IMR-90 (cell line): ENCODE measurements around the gene COL23A1. TPM values are rescaled to one million over a fixed set of nuclear protein-coding genes. Genes with fewer than 3 reads are reported as not detected.
"Not testable (repeated sequence)": the region's sequence is repeated elsewhere in the genome, so short reads cannot be mapped to it uniquely, and the experiment has no call there.

ENCODE experiments used
- ATAC-seq: fragments of 200-7000 bp; cut with Tn5 transposase; 2 replicates; pipeline ENCODE4 v1.9.1; 2020; ENCODE audit warnings: low read depth, mild to moderate bottlenecking, moderate library complexity
- BruUV-seq: library from RNA; stranded (reverse); fragments of 400-500 nt; replicated peaks from 2 replicates; lab custom pipeline; 2021; lab: Mats Ljungman, UMichigan
- CTCF ChIA-PET: fragments of 300-600 bp; formaldehyde crosslinking; extraction: SDS; loops from one replicate; lab custom pipeline; 2021; ENCODE audit warnings: antibody characterized with exemption; lab: Yijun Ruan, JAX
- POLR2A ChIA-PET: fragments of 300-600 bp; sonication (Branson Sonifier 250); formaldehyde crosslinking; loops from one replicate; lab custom pipeline; 2022; ENCODE audit warnings: antibody characterized with exemption; ENCODE audit not compliant: unreplicated experiment; lab: Charles Lee
- DNase-seq: peaks from one replicate; pipeline ENCODE4 v3.0.0; 2013
- H2AFZ ChIP-seq: replicated peaks from 2 replicates; pipeline ENCODE3; 2013; ENCODE audit warnings: low read length, mild to moderate bottlenecking; ENCODE audit not compliant: poor library complexity
- H2AK5ac ChIP-seq: 2 replicates; pipeline ENCODE4 v1.6.1; 2013; ENCODE audit warnings: low read depth, low read length, inconsistent platforms
- H2AK9ac ChIP-seq: replicated peaks from 2 replicates; pipeline ENCODE3; 2013; ENCODE audit warnings: mild to moderate bottlenecking, low read depth, low read length, moderate library complexity; ENCODE audit not compliant: poor library complexity
- H2BK120ac ChIP-seq: 2 replicates; pipeline ENCODE4 v1.6.1; 2013; ENCODE audit warnings: low read depth, low read length, inconsistent platforms
- H2BK15ac ChIP-seq: 3 replicates; pipeline ENCODE4 v1.6.1; 2013; ENCODE audit warnings: low read depth, low read length, inconsistent platforms
- H2BK20ac ChIP-seq: 2 replicates; pipeline ENCODE4 v1.6.1; 2013; ENCODE audit warnings: low read depth, mild to moderate bottlenecking, inconsistent platforms, low read length, moderate library complexity
- H2BK5ac ChIP-seq: 2 replicates; pipeline ENCODE4 v1.6.1; 2013; ENCODE audit warnings: mild to moderate bottlenecking, low read depth, low read length, inconsistent platforms; ENCODE audit not compliant: poor library complexity, severe bottlenecking
- H3K14ac ChIP-seq: replicated peaks from 2 replicates; pipeline ENCODE4 v1.6.1; 2013; ENCODE audit warnings: low read depth, low read length, inconsistent platforms
- H3K18ac ChIP-seq: 2 replicates; pipeline ENCODE4 v1.6.1; 2013; ENCODE audit warnings: low read depth, low read length, control low read depth
- H3K23ac ChIP-seq: 2 replicates; pipeline ENCODE4 v1.6.1; 2013; ENCODE audit warnings: low read depth, low read length, inconsistent platforms
- H3K27ac ChIP-seq: 2 replicates; pipeline ENCODE4 v1.5.1; 2013; ENCODE audit warnings: mild to moderate bottlenecking, control low read depth, low read length; ENCODE audit not compliant: insufficient read depth
- H3K27me3 ChIP-seq: 2 replicates; pipeline ENCODE4 v1.6.1; 2013; ENCODE audit warnings: low read length; ENCODE audit not compliant: control insufficient read depth, insufficient read depth
- H3K36me3 ChIP-seq: 2 replicates; pipeline ENCODE4 v1.6.1; 2013; ENCODE audit warnings: low read length, mixed read lengths; ENCODE audit not compliant: control insufficient read depth, insufficient read depth
- H3K4ac ChIP-seq: 2 replicates; pipeline ENCODE4 v1.6.1; 2013; ENCODE audit warnings: low read depth, low read length, inconsistent platforms
- H3K4me1 ChIP-seq: 2 replicates; pipeline ENCODE4 v1.6.1; 2013; ENCODE audit warnings: low read length, mixed read lengths; ENCODE audit not compliant: control insufficient read depth, insufficient read depth
- H3K4me2 ChIP-seq: 2 replicates; pipeline ENCODE4 v1.6.1; 2013; ENCODE audit warnings: low read depth, mild to moderate bottlenecking, control low read depth, low read length, moderate library complexity
- H3K4me3 ChIP-seq: 2 replicates; pipeline ENCODE4 v1.5.1; 2013; ENCODE audit warnings: low read depth, mild to moderate bottlenecking, control low read depth, low read length, moderate library complexity; ENCODE audit not compliant: insufficient read depth
- H3K56ac ChIP-seq: 2 replicates; pipeline ENCODE4 v1.6.1; 2013; ENCODE audit warnings: low read length, inconsistent platforms; ENCODE audit not compliant: insufficient read depth; ENCODE audit errors: extremely low read depth
- H3K79me1 ChIP-seq, 2 experiments: 2 replicates each; pipeline ENCODE4 v1.6.1; 2013; ENCODE audit warnings: low read length in 2 of 2, inconsistent platforms in 1 of 2, low read depth in 1 of 2
- H3K9ac ChIP-seq: 2 replicates; pipeline ENCODE4 v1.6.1; 2013; ENCODE audit warnings: low read depth, low read length, control low read depth
- H3K9me1 ChIP-seq: 2 replicates; pipeline ENCODE4 v1.6.1; 2013; ENCODE audit warnings: low read length, inconsistent platforms; ENCODE audit not compliant: insufficient read depth
- H3K9me3 ChIP-seq: 2 replicates; pipeline ENCODE4 v1.6.1; 2013; ENCODE audit warnings: low read length; ENCODE audit not compliant: control insufficient read depth, insufficient read depth
- H4K20me1 ChIP-seq: 2 replicates; pipeline ENCODE4 v1.6.1; 2013; ENCODE audit warnings: low read length, inconsistent platforms; ENCODE audit not compliant: insufficient read depth
- H4K5ac ChIP-seq: 2 replicates; pipeline ENCODE4 v1.6.1; 2013; ENCODE audit warnings: mild to moderate bottlenecking, low read depth, low read length, control low read depth
- H4K8ac ChIP-seq, 2 experiments: 2 replicates each; pipeline ENCODE4 v1.6.1; 2013; ENCODE audit warnings: low read depth in 2 of 2, low read length in 2 of 2, control low read depth in 1 of 2, inconsistent platforms in 1 of 2
- H4K91ac ChIP-seq: 2 replicates; pipeline ENCODE4 v1.6.1; 2013; ENCODE audit warnings: low read depth, low read length, inconsistent platforms; ENCODE audit not compliant: insufficient read depth
- whole genome bisulfite sequencing, 2 experiments: methylation state at CpG; one replicate each; pipeline versions ENCODE4 v1.1.5 to v1.1.7; 2013; ENCODE audit warnings: missing lambda C conversion rate in 2 of 2; ENCODE audit not compliant: insufficient read length in 1 of 2; ENCODE audit errors: extremely low coverage in 2 of 2; 5-methylcytosine and 5-hydroxymethylcytosine counted together
- dilution Hi-C: fragments of 300-500 bp; cut with HindIII; formaldehyde crosslinking; loops from one replicate; pipeline ENCODE4 v1.14.3; 2018; ENCODE audit warnings: low sequenced_read_pairs; ENCODE audit not compliant: unreplicated experiment
- in situ Hi-C: fragments of 300-500 bp; cut with MboI; formaldehyde crosslinking; loops from 3 replicates; pipeline ENCODE4 v1.14.3; 2019; ENCODE audit warnings: low sequenced_read_pairs, inconsistent platforms, mixed read lengths
- intact Hi-C: fragments of 100-400 bp; cut with micrococcal nuclease; formaldehyde crosslinking; loops from 2 replicates; pipeline ENCODE4 v1.10.0; 2022
- polyA plus RNA-seq, 3 experiments: library from polyadenylated mRNA; depleted of rRNA; stranded (reverse); fragments of >200 nt; gene quantifications; 2 replicates each; pipeline ENCODE4 v1.2.3, GENCODE V29; 2012; ENCODE audit warnings: low replicate concordance in 1 of 3
- total RNA-seq: library from RNA; depleted of rRNA; stranded (reverse); fragments of >200 nt; gene quantifications from 2 replicates; pipeline ENCODE4 v1.2.3, GENCODE V29; 2012

The COL23A1 gene
- total and polyA plus RNA-seq, 2 of the 4 experiments (the other 2 are of a cell fraction) = not detected

GRCh38 chr5:178486878-178487512, 103.2 kb downstream of the COL23A1 start:
- H4K5ac ChIP-seq, H2BK20ac ChIP-seq, H4K20me1 ChIP-seq, DNase-seq, ATAC-seq, H2BK120ac ChIP-seq, H2BK15ac ChIP-seq, H3K56ac ChIP-seq, H3K18ac ChIP-seq, BruUV-seq, H3K36me3 ChIP-seq, H3K27me3 ChIP-seq, H4K91ac ChIP-seq, H3K27ac ChIP-seq, H3K14ac ChIP-seq, in situ Hi-C loops, intact Hi-C loops, H3K9ac ChIP-seq, H3K4me2 ChIP-seq, H3K4me3 ChIP-seq, H2BK5ac ChIP-seq, H3K9me1 ChIP-seq, H2AK5ac ChIP-seq, H3K79me1 ChIP-seq, H2AFZ ChIP-seq, POLR2A ChIA-PET, CTCF ChIA-PET, dilution Hi-C loops, H3K23ac ChIP-seq, H3K4ac ChIP-seq, H4K8ac ChIP-seq, H3K4me1 ChIP-seq, H2AK9ac ChIP-seq: not testable (repeated sequence)
- H3K9me3 ChIP-seq = peaks cover 18% of the 10 kb centered on the region
- 58% methylated on average over 2 of the region's 10 CpGs; no CpG with 5 or more reads in 1 of the 2 experiments for WGBS, 2 experiments
